Measurements from ENCODE around the gene VDR.

VDR gene

DNA sequence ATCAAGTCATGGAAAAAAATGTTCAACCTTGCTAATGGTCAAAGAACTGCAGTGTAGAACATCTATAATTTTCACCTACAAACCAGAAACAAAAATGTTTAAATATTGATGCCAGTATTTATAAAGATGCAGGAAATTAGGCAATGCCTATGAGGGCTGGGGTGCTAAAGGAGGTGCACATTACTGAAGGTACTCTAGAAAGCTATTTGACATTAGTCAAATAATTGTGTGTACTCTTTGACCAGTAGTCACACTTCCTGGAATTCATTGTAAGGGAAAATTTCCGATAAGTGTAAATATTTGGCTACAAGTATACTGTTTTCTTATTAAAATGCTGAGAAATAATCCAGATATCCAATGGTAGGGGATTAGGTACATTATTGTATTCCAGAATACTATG, 48.7 kb downstream of the VDR start:
- H3K36me3 ChIP-seq (ENCODE audit: control insufficient read depth, insufficient read depth, low read length), result no peaks in the 10 kb centered on the region
- no peaks in the 10 kb centered on the region for H3K9me3 ChIP-seq (ENCODE audit: control insufficient read depth, insufficient read depth, low read length)
- H3K9ac ChIP-seq (ENCODE audit: low read depth, low read length), result no peak overlapping the region
- H3K27ac ChIP-seq (ENCODE audit: low read depth, low read length), result no peak overlapping the region
- H3K27me3 ChIP-seq (ENCODE audit: control insufficient read depth, insufficient read depth, low read length), result no peaks in the 10 kb centered on the region
- H3K4me3 ChIP-seq (ENCODE audit: low read depth, low read length), result no peak overlapping the region
- peaks cover 2% of the 10 kb centered on the region; the same call in 1 of the 2 replicates for H3K4me1 ChIP-seq (ENCODE audit: control insufficient read depth, insufficient read depth, low read length)

DNA sequence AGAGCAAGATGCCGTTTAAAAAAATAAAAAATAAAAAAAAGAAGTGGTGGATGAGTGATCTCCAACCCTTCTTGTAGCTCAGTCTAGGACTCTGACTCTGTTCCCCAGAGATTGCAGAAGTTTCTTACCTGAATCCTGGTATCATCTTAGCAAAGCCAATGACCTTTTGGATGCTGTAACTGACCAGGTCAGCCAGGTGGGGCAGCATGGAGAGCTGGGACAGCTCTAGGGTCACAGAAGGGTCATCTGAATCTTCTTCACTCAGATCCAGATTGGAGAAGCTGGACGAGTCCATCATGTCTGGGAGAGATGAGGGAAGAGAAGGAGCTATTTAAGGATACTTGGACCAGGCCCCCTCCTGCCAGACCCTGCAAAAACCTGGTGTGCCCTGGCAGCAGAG, 49.3 kb downstream of the VDR start:
- no peaks in the 10 kb centered on the region for H3K36me3 ChIP-seq (ENCODE audit: control insufficient read depth, insufficient read depth, low read length)
- no peak overlapping the region for H3K4me3 ChIP-seq (ENCODE audit: low read depth, low read length)
- H3K27me3 ChIP-seq (ENCODE audit: control insufficient read depth, insufficient read depth, low read length), result no peaks in the 10 kb centered on the region
- no peaks in the 10 kb centered on the region for H3K9me3 ChIP-seq (ENCODE audit: control insufficient read depth, insufficient read depth, low read length)
- H3K27ac ChIP-seq (ENCODE audit: low read depth, low read length), result no peak overlapping the region
- no peak overlapping the region for H3K9ac ChIP-seq (ENCODE audit: low read depth, low read length)
- H3K4me1 ChIP-seq (ENCODE audit: control insufficient read depth, insufficient read depth, low read length), result peaks cover 6% of the 10 kb centered on the region; the same call in 1 of the 2 replicates

DNA sequence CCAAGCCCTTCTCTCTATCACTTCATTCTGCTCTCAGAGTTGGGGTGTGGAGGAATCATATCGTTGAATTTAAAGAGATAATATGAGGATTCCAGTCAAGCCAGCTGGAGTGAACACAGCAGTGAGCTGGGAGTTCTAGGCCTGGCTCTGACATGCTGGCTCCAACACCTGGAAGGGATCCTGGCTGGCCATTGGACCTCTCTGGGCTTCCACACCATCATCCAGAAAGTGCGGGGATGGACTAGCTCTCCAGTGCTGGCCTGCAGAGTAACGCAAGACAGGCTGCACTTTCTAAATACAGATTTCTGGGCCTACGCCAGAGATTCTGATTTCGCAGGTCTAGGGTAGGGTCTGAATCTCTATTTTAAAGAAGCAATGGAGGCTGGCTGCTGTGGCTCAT, 50.3 kb downstream of the VDR start:
- no peaks in the 10 kb centered on the region for H3K9me3 ChIP-seq (ENCODE audit: control insufficient read depth, insufficient read depth, low read length)
- H3K36me3 ChIP-seq (ENCODE audit: control insufficient read depth, insufficient read depth, low read length), result no peaks in the 10 kb centered on the region
- H3K27me3 ChIP-seq (ENCODE audit: control insufficient read depth, insufficient read depth, low read length), result no peaks in the 10 kb centered on the region
- H3K4me1 ChIP-seq (ENCODE audit: control insufficient read depth, insufficient read depth, low read length), result peaks cover 6% of the 10 kb centered on the region; the same call in 1 of the 2 replicates
- no peak overlapping the region for H3K27ac ChIP-seq (ENCODE audit: low read depth, low read length)
- no peak overlapping the region for H3K4me3 ChIP-seq (ENCODE audit: low read depth, low read length)
- no peak overlapping the region for H3K9ac ChIP-seq (ENCODE audit: low read depth, low read length)

DNA sequence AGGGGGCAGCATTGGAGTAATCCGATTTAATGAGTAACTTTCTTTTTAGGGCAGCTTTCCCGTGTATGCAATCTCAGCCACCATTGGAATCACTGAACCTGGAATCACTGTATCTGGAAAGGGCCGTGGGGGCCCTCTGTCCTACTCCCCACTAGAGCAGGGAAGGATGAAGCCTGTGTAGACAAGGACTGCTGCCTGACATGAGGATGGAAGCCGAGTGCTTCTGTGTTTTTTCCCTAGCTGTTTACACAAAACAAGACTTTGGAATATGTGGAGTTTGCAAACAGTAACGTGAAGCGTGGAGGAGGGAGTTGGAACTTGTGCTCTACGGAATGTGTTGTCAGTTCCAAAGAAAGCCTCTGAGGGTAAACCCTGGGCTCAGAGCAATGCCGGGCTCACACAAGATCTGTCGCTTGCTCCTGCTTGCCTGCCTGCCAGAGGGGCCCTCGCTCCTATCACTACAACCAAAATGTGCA, 52.7 kb downstream of the VDR start:
- no peaks in the 10 kb centered on the region for H3K9me3 ChIP-seq (ENCODE audit: control insufficient read depth, insufficient read depth, low read length)
- H3K4me1 ChIP-seq (ENCODE audit: control insufficient read depth, insufficient read depth, low read length), result peaks cover 6% of the 10 kb centered on the region; the same call in 1 of the 2 replicates
- no peak overlapping the region for H3K4me3 ChIP-seq (ENCODE audit: low read depth, low read length)
- no peak overlapping the region for H3K27ac ChIP-seq (ENCODE audit: low read depth, low read length)
- H3K27me3 ChIP-seq (ENCODE audit: control insufficient read depth, insufficient read depth, low read length), result no peaks in the 10 kb centered on the region
- H3K36me3 ChIP-seq (ENCODE audit: control insufficient read depth, insufficient read depth, low read length), result no peaks in the 10 kb centered on the region
- H3K9ac ChIP-seq (ENCODE audit: low read depth, low read length), result no peak overlapping the region

DNA sequence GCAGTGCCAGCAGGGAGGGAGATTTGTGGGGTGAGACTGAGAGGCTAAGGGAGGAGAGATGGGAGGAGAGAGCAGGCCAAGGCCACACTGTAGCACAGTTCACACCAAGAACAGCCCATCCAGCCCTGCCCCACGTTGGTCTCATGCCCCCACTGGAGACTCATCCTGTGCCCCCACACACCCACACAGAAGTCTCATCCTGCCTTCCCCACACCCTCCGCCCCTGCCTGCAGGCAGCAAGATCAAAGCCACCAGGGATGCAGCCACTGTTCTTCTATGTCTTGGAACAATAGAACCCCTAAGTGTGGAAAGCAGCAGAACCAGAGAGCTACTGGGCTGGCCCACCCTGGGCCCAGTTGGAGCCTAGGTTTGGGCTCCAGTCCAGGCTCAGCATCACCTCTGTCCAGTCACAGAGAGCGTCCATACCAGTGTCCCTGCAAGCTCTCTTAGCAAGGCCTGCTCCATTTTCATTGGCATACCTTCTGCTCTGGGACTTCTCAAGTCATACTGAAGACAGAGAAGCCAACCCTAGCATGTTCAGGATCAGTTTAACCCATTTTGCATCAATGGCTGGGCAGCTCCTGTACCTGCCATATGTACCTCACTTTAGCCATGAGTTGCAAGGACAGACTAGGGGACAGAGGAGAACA, 53.4 kb downstream of the VDR start:
- no peaks in the 10 kb centered on the region for H3K36me3 ChIP-seq (ENCODE audit: control insufficient read depth, insufficient read depth, low read length)
- H3K27ac ChIP-seq (ENCODE audit: low read depth, low read length), result no peak overlapping the region
- H3K9me3 ChIP-seq (ENCODE audit: control insufficient read depth, insufficient read depth, low read length), result no peaks in the 10 kb centered on the region
- no peak overlapping the region for H3K9ac ChIP-seq (ENCODE audit: low read depth, low read length)
- no peak overlapping the region for H3K4me3 ChIP-seq (ENCODE audit: low read depth, low read length)
- H3K4me1 ChIP-seq (ENCODE audit: control insufficient read depth, insufficient read depth, low read length), result peaks cover 6% of the 10 kb centered on the region; the same call in 1 of the 2 replicates
- H3K27me3 ChIP-seq (ENCODE audit: control insufficient read depth, insufficient read depth, low read length), result no peaks in the 10 kb centered on the region

DNA sequence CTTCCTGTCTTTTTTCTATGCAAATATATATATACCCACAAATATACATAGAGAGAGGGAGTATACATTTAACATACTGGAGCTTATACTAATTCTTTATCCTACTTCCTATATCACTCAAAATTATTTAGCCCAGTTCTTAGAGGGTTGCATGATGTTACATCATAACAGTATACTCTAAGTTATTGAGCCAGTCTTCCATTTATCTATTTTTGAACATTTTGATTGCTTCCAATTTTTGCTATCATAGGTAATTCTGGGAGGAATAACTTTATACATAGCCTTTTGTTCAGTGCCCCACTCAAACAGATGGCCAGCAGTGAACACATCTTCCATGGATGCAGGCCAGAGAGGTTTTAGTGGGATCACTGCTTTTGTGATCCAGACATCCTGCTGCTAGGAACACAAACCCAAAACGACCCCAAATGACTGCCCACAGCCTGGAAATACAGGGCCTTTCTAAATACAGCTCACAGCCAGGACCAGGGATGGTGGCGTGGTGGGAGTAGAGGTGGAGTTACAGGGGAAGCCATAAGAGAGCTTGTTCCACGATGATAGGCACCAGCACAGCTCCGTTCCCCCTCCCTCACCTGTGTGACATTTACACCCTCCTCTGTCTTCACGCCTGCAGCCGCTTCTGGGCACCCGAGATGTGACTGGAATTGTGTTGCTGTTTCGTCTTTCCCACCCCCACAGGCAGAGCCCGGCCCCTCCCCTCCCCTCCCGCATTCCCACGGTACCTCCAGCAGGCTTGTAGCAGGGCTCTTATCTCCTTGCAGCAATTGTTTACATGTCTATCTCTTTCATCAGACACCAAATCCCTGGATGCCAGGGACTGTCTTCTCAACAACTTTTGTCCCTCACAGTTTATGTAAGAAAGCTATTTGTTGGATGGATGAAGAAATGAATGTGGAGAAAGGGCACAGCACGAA, 54.4 kb downstream of the VDR start:
- H3K4me3 ChIP-seq (ENCODE audit: low read depth, low read length), result no peak overlapping the region

DNA sequence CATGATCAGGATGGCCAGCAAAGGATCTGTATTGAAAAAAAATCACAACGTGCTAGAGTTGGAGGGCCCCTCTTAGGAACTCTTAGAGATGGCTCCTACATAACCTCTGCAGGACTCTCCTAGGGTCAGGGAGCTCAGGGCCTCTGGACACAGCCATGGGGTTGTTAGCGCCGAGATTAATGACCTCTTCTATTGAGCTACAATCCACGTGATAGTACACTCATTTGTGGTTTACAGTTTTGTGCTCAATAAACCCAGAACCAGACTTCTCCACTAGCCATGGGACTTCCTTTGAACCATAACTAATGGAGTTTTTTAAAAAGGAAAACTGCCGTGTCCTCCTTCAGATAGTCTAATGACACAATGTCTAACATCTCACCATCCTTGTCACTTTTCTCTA, 55.5 kb downstream of the VDR start:
- Histone ChIP-seq H3K27ac (ENCODE audit: low read depth, low read length) (no peak overlapping the region), H3K36me3 (ENCODE audit: control insufficient read depth, insufficient read depth, low read length) (no peaks in the 10 kb centered on the region), H3K9ac (ENCODE audit: low read depth, low read length) (no peak overlapping the region), H3K9me3 (ENCODE audit: control insufficient read depth, insufficient read depth, low read length) (no peaks in the 10 kb centered on the region), H3K27me3 (ENCODE audit: control insufficient read depth, insufficient read depth, low read length) (no peaks in the 10 kb centered on the region; the same call in 1 of the 2 replicates), H3K4me1 (ENCODE audit: control insufficient read depth, insufficient read depth, low read length) (peaks cover 6% of the 10 kb centered on the region; the same call in 1 of the 2 replicates), H3K4me3 (ENCODE audit: low read depth, low read length) (no peak overlapping the region)

More for the DNA sequence above, 54.4 kb downstream of the VDR start:
- H3K36me3 ChIP-seq (ENCODE audit: control insufficient read depth, insufficient read depth, low read length), result no peaks in the 10 kb centered on the region
- H3K9ac ChIP-seq (ENCODE audit: low read depth, low read length), result no peak overlapping the region
- no peaks in the 10 kb centered on the region; the same call in 1 of the 2 replicates for H3K27me3 ChIP-seq (ENCODE audit: control insufficient read depth, insufficient read depth, low read length)
- H3K27ac ChIP-seq (ENCODE audit: low read depth, low read length), result no peak overlapping the region
- H3K4me1 ChIP-seq (ENCODE audit: control insufficient read depth, insufficient read depth, low read length), result peaks cover 6% of the 10 kb centered on the region; the same call in 1 of the 2 replicates
- no peaks in the 10 kb centered on the region for H3K9me3 ChIP-seq (ENCODE audit: control insufficient read depth, insufficient read depth, low read length)

DNA sequence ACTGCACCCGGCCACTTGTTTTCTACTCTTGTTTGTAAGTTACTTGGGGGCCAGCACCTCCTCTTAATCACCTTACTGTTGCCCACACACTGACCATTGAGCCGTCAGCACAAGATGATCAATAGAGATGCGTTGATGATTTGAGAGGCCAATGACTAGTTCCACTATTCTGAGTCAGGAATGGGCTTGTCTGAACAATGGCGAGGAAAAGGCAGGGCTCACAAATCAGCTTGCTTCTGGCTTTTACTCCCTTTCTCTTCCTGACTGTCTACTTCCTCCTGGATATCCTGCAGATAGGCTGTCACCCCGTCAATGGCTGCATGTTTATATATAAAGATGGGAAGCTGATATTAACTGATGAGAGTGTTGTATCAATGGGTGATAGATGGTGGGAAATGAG, 55.9 kb downstream of the VDR start:
- no peak overlapping the region for H3K4me3 ChIP-seq (ENCODE audit: low read depth, low read length)
- H3K9ac ChIP-seq (ENCODE audit: low read depth, low read length), result no peak overlapping the region
- no peaks in the 10 kb centered on the region for H3K36me3 ChIP-seq (ENCODE audit: control insufficient read depth, insufficient read depth, low read length)
- no peaks in the 10 kb centered on the region for H3K9me3 ChIP-seq (ENCODE audit: control insufficient read depth, insufficient read depth, low read length)
- H3K4me1 ChIP-seq (ENCODE audit: control insufficient read depth, insufficient read depth, low read length), result peaks cover 6% of the 10 kb centered on the region; the same call in 1 of the 2 replicates
- H3K27ac ChIP-seq (ENCODE audit: low read depth, low read length), result no peak overlapping the region
- no peaks in the 10 kb centered on the region; the same call in 1 of the 2 replicates for H3K27me3 ChIP-seq (ENCODE audit: control insufficient read depth, insufficient read depth, low read length)

DNA sequence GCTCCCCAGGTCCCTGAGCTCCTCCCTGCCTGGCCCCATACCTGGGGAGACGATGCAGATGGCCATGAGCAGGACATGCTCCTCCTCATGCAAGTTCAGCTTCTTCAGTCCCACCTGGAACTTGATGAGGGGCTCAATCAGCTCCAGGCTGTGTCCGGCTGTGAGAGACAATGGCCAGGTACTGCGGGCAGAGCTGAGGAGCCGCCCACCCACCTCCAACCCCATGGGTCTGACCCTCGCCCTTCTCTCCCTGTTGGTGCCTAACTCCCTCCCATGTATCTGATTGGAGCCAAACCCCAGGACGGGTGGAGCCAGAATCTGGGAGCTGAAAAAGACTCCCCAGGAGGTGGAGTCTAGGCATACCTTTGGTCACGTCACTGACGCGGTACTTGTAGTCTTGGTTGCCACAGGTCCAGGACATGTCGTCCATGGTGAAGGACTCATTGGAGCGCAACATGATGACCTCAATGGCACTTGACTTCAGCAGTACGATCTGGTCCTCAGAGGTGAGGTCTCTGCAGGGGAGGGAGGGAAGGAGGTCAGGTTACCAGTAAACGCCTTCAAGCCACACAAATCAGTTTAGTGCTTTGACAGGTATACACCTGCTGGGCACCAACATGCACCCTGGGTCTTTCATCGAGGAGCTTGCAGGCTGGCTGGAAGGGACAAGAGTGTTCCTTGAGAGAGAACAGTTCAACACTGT, 58.3 kb downstream of the VDR start:
- H3K4me1 ChIP-seq (ENCODE audit: control insufficient read depth, insufficient read depth, low read length), result peaks cover 6% of the 10 kb centered on the region; the same call in 1 of the 2 replicates
- H3K9ac ChIP-seq (ENCODE audit: low read depth, low read length), result no peak overlapping the region
- H3K36me3 ChIP-seq (ENCODE audit: control insufficient read depth, insufficient read depth, low read length), result no peaks in the 10 kb centered on the region
- no peaks in the 10 kb centered on the region for H3K9me3 ChIP-seq (ENCODE audit: control insufficient read depth, insufficient read depth, low read length)
- H3K27ac ChIP-seq (ENCODE audit: low read depth, low read length), result no peak overlapping the region
- no peaks in the 10 kb centered on the region; the same call in 1 of the 2 replicates for H3K27me3 ChIP-seq (ENCODE audit: control insufficient read depth, insufficient read depth, low read length)
- no peak overlapping the region for H3K4me3 ChIP-seq (ENCODE audit: low read depth, low read length)

DNA sequence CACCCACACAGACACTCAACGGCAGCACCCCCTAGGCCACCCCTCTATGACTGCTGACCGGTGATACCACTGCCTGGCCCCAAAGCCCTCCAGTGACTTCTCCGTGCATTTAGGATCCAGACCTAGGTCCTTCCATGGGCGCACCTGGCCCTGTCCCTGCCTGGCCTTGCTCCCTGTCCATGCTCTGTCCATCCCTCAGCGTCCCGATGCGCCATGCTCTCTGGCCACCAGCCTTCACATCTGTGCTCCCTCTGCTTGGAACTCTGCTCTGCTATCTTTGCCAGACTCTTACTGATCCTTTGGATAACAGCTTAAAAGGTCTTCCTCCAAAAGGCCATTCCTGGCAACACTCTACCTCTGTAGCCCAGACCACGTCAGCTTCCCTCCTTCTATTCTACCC, 59.7 kb downstream of the VDR start:
- Histone ChIP-seq H3K27me3 (ENCODE audit: control insufficient read depth, insufficient read depth, low read length) (no peaks in the 10 kb centered on the region; the same call in 1 of the 2 replicates), H3K4me3 (ENCODE audit: low read depth, low read length) (no peak overlapping the region), H3K9ac (ENCODE audit: low read depth, low read length) (no peak overlapping the region), H3K9me3 (ENCODE audit: control insufficient read depth, insufficient read depth, low read length) (no peaks in the 10 kb centered on the region), H3K4me1 (ENCODE audit: control insufficient read depth, insufficient read depth, low read length) (no peaks in the 10 kb centered on the region), H3K27ac (ENCODE audit: low read depth, low read length) (no peak overlapping the region), H3K36me3 (ENCODE audit: control insufficient read depth, insufficient read depth, low read length) (no peaks in the 10 kb centered on the region)

Measured in HUES48 (cell line).